NCI-H2081 treated with DMSO at 0.1 percent for 48 hours (cell line): Measurements from ENCODE around the gene GRB10.
"Not testable (repeated sequence)": the region's sequence is repeated elsewhere in the genome, so short reads cannot be mapped to it uniquely, and the experiment has no call there.

Source experiments
- DNase-seq: peaks from one replicate; lab custom pipeline; 2025; lab: John Stamatoyannopoulos, UW

GRB10 gene

DNA sequence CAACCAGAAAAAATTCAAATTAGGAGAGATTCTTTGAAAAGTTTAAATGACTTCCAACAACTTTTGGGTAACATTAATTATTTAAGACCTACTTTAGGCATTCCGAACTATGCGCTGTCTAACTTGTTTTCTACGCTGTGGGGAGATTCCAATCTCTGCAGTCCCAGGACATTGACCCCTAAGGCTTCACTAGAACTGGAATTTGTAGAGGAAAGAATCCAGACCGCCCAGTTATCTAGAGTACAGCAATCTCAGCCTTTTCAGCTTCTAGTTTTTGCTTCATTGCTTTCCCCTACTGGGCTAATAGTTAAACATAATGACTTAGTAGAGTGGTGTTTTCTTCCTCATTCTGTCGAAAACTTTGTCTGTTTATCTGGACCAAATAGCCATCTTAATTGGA, 202.6 kb downstream of the GRB10 start:
- no peak for DNase-seq

DNA sequence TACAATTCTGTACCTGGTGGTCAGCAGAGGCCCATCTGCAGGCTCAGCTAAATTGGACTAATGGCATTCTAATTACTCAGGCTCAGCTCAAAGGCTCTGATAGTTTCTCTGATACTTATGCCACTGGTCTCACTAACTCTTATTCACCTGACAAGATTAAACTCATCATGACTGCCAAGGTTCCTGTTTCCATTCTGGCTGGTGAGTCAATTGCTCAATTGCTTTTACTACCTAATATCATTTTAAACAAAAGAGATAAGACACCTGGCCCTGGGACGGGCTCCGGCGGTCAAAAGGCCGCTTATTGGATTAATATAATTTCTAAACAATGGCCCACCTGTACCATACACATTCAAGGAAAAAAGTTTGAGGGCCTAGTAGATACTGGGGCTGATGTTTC, 204.6 kb downstream of the GRB10 start:
- DNase-seq: not testable (repeated sequence)

DNA sequence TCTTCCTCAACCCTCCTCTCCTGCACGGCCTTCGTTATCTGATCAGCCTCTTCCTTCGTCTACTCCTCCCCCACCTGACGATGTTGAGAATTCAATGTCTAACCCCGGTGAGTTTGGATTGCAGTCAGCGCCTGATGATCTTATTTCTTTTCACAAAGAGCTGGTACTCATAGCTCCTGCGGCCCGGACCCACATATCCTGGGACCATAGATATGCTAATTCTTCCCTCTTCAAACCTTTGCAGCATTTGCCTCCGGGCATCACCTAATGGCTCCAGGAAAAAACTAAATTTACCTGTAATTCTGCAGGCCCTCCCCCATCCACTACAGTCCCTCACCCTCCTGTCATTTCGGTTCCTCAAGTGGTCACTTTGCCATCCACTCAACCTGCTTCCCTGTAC, 205.1 kb downstream of the GRB10 start:
- no peak for DNase-seq

DNA sequence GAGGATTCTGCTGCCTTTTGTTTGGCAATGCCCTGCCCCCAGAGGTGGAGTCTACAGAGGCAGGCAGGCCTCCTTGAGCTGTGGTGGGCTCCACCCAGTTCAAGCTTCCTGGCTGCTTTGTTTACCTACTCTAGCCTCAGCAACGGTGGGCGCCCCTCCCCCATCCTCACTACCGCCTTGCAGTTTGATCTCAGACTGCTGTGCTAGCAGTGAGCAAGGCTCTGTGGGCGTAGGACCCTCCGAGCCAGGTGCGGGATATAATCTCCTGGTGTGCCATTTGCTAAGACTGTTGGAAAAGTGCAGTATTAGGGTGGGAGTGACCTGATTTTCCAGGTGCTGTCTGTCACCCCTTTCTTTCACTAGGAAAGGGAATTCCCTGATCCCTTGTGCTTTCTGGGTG, 206.3 kb downstream of the GRB10 start:
- DNase-seq: not testable (repeated sequence)

DNA sequence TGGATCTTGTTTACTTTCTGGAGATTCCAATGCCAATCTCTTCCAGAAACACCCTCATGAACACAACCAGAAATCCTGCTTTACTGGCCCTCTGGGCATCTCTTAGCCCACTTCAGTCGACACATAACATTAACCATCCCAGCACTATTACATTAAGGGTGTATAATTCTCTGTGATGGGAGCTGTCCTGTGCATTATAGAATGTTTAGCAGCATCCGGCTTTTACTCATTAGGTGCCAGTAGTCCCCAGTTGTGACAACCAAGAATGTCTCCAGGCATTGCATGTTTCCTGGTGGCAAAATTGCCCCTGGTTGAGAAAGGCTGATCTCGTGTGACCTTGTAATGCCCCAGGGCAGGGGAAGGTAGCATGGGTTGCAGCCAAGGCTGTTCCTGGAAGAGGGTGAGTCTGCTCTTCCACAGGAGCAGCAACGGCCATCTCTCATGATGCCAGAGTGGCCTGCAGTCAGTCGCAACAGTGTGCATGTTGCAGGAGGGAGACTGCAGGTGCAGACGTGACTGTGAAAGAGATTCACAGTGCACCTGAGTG, 214.9 kb downstream of the GRB10 start:
- DNase-seq: no peak

DNA sequence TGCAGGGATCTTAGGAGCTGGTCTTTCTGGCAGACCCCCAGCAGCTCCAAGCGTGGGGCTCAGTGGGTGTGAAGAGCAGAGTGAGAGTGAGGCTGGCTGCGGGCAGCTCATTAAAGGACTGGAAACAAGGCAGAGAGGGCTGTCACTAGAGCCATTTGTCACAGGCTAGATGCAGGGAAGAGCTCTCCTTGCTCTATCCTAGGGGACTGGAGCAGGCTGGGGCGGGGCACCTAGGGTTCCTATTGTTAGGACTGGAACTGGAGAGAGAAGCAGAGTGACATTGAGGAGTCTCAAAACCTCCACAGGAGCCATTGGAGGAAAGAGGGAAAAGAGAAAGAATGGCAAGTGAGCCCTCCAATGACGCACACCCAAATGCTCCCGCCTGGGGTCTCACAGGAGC, 216.7 kb downstream of the GRB10 start:
- DNase-seq: no peak

DNA sequence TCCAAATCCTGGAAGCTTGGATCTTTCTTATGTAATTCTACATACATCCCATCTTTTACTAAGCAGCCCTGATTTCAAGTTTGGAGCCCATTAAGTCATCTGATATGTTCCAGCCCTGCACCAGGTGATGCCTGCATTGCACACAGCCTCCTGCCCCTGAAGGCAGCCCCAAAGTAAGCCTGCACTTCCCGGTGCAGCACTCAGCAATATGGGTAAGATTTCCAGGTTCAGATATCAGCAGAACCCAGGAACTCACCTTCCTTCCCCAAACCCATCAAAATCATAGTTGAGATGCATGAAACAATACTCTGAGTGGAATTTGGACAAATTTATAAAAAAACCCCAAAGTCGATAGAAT, 217.2 kb downstream of the GRB10 start:
- no peak for DNase-seq

DNA sequence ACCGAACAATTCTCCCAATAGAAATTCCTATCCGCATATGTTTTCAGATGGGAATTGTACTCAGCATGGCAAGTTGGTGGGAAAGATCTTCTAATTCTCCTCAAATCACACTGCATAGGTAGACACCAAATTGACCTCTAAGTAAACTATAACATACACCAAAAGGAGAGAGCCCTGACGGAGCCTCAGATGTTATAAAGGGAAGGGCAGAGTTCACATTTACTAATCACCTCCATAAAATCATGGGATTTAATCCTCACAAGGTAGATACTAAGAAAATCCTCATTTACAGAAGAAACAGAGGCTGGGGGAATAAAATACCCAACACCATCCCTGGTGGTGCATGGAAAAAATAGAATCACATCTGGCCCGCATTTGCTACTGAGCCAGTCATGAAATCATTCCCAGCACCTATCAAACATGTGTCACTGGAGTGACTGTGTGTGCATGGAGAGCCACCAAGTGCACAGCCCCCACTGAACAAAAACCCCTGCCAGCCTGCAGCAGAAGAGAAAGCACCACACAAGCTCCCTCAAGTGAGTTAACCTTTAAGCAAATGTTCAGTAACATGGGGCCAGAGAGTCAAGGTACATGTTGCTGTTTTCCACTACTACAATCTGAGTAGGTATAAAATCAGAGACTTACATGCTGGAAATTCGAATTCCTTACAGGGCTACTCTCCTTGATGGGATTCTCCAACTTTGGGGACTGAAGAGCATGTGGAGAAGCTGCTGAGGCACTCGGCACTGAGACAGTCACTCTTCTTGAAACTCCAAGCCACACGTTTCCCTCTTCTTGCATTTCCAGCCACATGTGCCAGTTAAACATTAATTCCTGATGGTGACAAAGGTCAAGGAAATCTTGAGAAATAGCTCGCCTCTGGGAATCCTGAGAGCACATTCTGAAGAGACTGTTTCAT, 217.8 kb downstream of the GRB10 start, which contains the start of gene DDC:
DDC (minus strand) TSS at position 766 of the 919 bp plus-strand sequence. CDS start 21,320 bp downstream, outside the sequence.
- DNase-seq: no peak

DNA sequence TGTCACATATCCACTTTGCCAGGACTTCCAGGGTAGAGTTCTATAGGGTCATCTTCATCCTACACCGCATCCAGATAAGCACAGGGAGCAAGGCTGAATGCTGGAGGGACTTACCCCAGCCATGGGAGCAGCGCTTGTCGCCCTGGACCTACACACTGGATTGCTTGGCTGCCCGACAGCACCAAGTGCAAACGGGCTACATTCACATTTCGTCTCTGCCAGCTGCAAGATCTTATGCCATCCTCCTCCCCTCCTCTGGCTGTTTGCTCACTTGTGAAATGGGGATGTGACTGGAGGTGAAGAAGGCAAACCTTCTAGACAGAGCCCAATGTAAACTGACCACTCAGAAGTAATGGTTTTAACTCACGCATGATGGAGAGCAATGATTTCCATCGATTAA, 218.5 kb downstream of the GRB10 start:
- DNase-seq: no peak

DNA sequence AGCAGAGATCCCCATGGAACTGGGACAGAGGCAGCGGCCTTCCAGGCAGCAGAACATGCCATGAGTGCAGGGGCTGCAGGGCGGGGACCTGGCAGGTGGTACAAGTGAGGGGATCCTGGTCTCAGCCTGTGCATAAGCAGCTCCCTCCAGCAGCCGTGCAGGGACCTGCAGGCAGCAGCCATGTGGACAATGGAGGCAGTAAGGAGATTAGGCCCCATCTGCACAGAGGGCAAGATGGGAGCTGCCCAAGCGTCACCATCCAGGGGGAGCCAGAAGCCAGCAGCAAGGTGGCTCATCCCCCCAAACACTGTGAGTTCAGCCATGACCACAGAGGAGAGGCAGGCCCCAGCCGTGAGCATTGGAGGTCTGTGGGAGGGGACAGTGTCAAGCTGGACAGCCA, 220.6 kb downstream of the GRB10 start:
- DNase-seq: no peak

DNA sequence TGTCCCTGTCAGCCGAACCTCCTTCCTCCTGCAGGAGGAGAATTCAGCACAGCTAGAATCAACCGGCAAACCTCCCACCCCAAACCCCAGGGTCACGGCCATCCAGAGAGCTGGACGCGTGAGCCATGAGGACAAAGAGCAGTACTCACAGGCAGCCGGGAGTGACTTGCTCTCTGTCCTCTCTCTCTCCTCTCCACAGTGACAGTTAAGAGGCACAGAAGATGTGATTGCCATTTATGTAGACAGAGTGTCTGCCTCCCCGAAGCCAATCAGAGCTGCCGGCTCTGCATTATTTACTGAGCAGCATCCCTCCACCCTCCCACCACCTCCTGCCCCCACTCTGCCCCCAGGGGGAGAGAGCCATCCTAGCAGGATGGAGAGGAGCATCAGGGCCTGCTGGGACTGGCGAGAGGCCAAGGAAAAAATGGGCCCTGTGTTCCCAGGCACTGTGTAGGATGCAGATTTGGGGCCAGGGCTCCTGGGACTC, 221.8 kb downstream of the GRB10 start:
- peak; percentile 86 for DNase-seq

DNA sequence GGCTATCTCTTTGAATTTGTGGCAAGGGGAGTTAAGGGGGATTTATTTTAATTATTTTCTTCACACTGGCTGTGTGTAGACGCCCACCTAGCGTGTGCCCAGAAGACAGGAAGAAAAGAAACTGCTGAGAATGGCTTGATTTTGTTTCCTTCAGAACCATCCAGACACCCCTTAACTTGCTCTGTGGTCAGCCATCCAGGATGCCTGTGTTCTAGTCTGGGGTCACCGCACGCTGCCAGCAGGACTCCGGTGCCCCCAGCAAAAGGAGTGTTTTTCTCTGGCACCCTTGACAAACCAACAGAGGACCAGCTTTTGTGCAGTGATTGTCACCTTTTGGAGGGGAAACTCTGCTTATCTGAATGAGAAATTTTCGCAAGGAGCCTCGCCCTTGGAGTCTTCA, 222.8 kb downstream of the GRB10 start:
- DNase-seq: no peak

DNA sequence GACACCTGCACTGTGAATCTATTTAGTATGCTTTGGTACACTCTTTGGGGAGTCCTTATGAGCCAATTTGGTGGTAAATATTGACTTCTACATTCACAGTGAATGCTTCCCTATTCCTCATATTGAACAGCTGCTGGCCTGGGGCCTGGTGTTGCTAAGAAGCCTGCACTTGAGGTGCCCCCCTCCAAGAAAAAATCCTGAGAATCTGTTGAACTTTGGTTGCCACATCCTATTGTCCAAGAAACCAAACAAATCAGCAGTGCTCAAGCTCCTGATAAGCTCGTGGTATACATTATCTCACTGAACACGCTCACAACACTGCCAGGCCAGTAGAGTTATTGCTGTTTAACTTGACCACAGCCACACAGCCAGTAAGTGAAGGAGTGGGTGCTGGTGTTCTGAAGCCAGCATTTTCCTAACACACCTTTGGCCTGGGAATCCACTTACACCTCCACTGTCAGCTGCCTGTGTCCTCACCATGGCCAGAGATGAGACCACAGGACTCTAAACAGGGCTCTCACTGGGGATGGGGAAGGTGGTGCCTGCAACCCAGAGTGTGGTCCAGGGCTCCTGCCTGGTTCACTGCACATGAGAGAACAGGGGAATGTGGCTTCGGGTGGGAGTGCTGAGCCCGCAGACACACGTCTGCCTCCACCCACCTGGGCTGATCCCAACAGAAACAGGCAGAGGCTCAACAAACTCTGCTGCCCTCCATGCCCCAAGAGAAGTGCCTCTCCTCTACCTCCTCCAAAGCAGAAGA, 224.2 kb downstream of the GRB10 start:
- peak; percentile 98 for DNase-seq

DNA sequence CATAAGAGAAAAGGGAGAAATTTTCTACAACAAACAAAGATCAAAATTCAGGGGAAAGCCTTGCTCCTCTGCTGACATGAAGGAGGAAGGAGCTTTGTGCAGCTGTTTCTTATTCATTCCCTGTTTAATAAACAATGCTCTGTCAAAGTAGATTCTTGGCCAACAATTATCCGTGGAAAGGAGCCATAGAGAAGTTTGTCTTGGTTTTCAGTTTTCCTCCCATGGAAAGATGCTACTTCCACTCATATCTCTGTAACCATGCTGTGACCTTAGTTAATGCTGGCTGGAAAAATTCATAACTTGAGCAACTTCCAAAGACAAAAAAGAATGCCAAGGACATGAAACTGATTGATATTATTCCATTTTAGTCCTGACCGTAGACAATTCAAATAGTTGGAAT, 225.6 kb downstream of the GRB10 start:
- no peak for DNase-seq

DNA sequence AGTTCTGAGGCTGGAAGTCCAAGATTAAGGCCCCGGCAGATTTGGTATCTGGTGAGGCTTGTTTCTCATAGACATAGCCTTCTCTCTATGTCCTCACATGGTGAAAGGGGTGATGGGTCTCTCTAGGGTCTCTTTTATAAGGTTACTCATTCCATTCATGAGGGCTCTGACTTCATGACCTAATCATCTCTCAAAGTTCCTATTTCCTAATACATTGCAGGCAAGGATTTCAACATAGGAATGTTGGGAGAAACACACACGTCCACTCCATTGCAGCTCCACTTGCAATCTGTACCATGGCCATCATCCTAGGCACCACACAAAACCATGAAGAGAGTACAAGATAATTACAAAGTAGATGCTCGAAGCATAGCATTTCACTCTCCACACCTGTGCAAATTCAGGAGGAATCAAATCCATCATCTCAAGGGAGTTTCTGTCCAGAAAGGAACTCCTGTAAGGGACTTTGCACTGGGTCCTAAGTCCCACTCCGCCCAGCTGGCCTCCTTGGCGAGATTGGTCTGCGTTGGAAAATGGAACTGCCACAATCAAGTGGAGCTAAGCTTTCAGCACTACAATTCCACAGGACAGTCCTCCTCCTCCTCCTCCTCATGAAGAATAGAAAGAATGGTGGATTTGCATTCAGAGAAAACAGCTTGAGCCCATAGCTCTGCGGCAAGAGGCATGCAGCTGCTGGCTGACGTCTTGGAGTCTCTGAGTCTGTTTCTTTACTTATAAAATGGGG, 226.3 kb downstream of the GRB10 start:
- DNase-seq: no peak

DNA sequence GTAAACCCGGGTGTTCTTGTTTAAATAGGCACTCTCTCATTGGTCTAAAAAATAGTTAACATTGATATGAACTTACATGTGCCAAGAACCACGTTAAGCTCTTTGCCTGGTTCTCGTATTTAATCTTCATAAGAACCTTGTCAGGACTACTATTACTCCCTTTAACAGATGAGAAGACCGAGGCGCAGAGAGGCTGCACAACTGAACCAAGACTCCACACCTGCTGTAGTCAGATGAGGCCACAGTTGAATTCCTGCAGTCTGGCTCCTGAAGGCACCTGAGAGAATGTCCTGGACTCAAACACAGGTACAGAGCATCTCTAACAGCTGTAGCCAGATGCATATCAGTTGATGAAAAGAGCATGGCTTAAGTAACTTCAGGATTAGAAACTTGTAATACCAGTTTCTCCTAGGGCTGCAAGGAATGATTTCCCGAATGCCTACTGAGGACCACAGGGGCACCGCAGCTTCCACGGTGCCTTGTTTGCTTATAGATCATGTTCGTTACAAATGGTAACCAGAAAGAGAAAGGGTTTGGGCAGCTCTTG, 227.0 kb downstream of the GRB10 start:
- no peak for DNase-seq

DNA sequence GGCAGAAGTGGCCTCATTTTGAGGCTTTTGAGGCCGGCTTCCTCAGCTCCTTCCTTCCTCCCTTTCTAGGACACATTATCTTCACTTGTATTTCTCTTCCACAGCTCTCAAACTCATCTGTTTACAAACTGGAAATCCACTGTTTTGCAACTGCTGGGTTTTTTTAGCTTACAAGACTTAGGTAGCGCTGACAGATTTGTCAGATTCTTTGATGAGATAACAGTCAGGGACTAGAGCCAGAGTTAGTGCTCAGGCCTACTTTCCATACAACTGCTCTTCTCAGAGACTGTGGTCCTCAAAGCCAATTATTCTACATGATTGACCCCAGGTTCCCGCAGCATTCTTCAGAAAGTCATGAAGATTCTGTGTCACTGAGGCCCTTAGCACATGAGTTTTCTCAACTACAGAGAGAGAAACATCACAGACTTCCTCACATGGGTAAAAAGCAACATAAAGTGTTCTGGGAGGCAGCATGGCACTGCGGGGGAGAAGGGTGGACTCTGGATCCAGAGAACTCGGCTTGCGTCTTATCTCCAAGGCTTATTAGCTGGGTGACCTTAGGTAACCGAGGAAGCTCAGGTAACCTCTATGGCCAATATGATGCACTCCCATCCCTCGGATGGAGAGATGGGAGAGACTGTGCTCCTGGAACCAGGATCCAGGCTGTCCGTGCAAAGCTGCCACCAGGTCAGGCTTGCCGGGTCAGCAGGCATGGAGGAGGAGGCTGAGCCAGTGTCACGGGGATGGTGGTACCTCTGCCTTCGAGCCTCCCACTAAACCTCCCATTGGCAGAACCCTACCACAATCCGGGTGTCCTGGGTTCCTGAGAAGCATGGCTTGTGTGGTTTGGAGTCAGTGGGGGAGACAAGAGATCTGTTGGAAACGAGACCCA, 228.0 kb downstream of the GRB10 start:
- DNase-seq: no peak

DNA sequence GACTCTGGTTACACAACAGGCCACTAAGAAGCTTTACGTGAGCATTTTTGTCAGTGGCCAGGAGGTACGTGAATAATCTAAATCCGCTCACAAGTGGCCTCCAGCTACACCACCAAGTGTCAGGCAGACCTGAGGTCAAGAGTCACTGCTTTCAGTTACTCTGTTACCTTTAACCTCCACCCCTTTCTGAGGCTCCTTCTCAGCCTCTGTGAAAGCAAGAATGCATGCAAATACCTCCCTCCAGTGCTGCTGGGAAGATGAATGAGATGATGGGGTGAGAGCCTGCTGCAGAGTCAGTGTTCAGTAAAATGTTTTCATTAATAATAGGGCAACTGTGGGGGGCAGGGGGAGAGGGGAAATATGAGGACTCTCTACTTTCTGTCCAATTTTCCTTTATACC, 228.7 kb downstream of the GRB10 start:
- DNase-seq: no peak

DNA sequence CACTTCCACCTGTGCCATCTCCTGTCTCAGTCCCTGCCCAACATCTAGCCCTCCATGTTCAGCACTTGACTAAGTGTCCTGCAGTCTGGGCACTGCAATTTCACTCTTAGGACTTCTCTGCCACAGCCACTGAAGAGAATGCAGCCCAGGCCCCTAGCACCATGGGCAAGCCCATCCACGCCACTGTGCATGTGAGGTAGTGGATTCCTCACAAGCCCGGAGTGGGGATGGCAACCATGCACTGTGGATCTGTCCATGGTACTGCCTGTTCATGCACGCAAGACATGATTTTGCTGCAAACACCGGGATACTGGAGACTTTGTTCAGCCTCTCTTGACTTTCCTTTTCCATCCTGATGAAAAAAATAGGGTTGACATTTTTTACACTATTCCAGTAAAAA, 229.8 kb downstream of the GRB10 start:
- no peak for DNase-seq

DNA sequence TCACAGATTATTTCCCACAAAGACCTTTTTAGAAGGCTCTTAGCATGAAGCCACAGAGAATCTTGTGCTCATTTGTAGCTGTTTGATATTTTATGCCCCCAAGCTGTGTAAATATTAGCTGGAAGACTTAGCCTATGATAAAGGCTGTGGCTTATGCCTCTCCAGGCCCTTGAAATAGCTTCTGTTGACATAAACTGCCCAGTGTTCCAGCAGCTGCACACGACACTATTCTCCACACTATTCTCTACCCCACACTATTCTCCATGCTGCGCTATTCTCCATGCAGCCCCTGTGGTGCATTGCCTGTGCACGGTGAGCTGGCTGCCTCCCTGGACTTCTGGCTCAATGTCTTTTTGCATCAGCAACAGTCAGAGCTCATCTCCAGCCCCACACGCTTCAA, 230.6 kb downstream of the GRB10 start:
- DNase-seq: peak; percentile 98

DNA sequence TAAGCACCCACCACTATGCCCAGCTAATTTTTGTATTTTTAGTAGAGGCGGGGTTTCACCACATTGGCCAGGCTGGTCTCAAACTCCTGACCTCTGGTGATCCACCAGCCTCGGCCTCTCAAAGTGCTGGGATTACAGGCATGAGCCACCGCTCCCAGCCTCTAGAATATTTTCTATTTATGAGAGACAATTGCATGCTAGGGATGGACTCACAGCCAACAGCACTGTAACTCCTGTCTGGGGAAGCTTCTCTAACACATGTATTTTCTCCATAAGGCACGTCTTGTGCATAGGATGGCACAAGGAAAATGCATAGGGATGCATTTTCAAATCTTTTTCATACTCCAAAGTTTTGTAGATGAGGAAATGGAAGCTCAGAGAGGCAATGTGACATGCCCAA, 237.1 kb downstream of the GRB10 start:
- DNase-seq: not testable (repeated sequence)
